Renal cortex interstitium (tissue), 11 donors: ENCODE measurements around the gene XRCC2. TPM values are rescaled to one million over a fixed set of nuclear protein-coding genes. Genes with fewer than 3 reads are reported as not detected.
"Not testable (repeated sequence)": the region's sequence is repeated elsewhere in the genome, so short reads cannot be mapped to it uniquely, and the experiment has no call there.

Source experiments
- DNase-seq, 11 donors: peaks; one replicate each; pipeline ENCODE4 v3.0.0-alpha.2; 2013; ENCODE audit warnings: low read depth in 9 of 11, low spot score in 4 of 11; ENCODE audit errors: extremely low read depth in 1 of 11
- polyA plus RNA-seq, 3 donors: library from polyadenylated mRNA; unstranded; fragments of 120-200 nt; gene quantifications; one replicate each; pipeline ENCODE4 v1.2.1, GENCODE V29; 2013; ENCODE audit not compliant: insufficient read length in 3 of 3

XRCC2 gene
- polyA plus RNA-seq, 3 donors, result 7.1 to 10.2 (median 8.9) TPM

- DNase-seq, result not testable (repeated sequence)
Observed at GRCh38 chr7:152628772-152629171, 47.2 kb downstream of the XRCC2 start.

- no peak for DNase-seq
Observed at GRCh38 chr7:152624228-152624627, 51.7 kb downstream of the XRCC2 start.

- no peak for DNase-seq
Observed at GRCh38 chr7:152621426-152621825, 54.5 kb downstream of the XRCC2 start.

- no peak for DNase-seq
Observed at GRCh38 chr7:152619027-152619739, 56.8 kb downstream of the XRCC2 start.

GRCh38 chr7:152618427-152618826 is 57.5 kb downstream of the XRCC2 start:
- DNase-seq, result no peak

GRCh38 chr7:152617056-152617455 is 58.9 kb downstream of the XRCC2 start:
- DNase-seq, result no peak

GRCh38 chr7:152615031-152615741 is 60.8 kb downstream of the XRCC2 start:
- DNase-seq, result no peak

- no peak for DNase-seq
Observed at GRCh38 chr7:152608656-152609055, 67.3 kb downstream of the XRCC2 start.

GRCh38 chr7:152608208-152608607 is 67.7 kb downstream of the XRCC2 start:
- no peak for DNase-seq

GRCh38 chr7:152607007-152607406 is 68.9 kb downstream of the XRCC2 start:
- no peak for DNase-seq

- no peak for DNase-seq
Observed at GRCh38 chr7:152602962-152603361, 73.0 kb downstream of the XRCC2 start.

GRCh38 chr7:152601305-152601798 is 74.6 kb downstream of the XRCC2 start:
- DNase-seq, result no peak

- no peak for DNase-seq
Observed at GRCh38 chr7:152600266-152600665, 75.7 kb downstream of the XRCC2 start.

GRCh38 chr7:152597507-152597906 is 78.4 kb downstream of the XRCC2 start:
- DNase-seq, result no peak

- no peak for DNase-seq
Observed at GRCh38 chr7:152596824-152597223, 79.1 kb downstream of the XRCC2 start.

Other genes starting within 250 kb of the XRCC2 start
- 10 to 100 TPM; 37.1 to 42.5 (median 39.3) TPM for gene KMT2C, start 240.1 kb downstream of the XRCC2 start, polyA plus RNA-seq
- 10 to 100 TPM; 14.4 to 23.5 (median 17.3) TPM for gene ACTR3B, start 83.6 kb upstream of the XRCC2 start, polyA plus RNA-seq